HCT116 (cell line): ENCODE measurements around the gene RAB3C.

Source experiments
- SP1 ChIP-seq: IDR thresholded peaks from 2 replicates; pipeline ENCODE4 v1.6.1; 2012; ENCODE audit warnings: low read depth
- ZNF274 ChIP-seq: fragments of 200-500 bp; sonication (Bioruptor generic); IDR thresholded peaks from 2 replicates; pipeline ENCODE4 v1.6.1; 2014; ENCODE audit warnings: mild to moderate bottlenecking, low read depth, low read length, inconsistent platforms
- TF ChIP-seq, protein P1 (sequence below), 3 experiments: fragments of 200-600 bp in 1 of 3; sonication (generic) in 1 of 3; IDR thresholded peaks in 2 of 3; conservative IDR thresholded peaks in 1 of 3; 2 replicates each; pipeline ENCODE4 v1.5.1; 2012 to 2017; ENCODE audit warnings: low read depth in 2 of 3, low read length in 2 of 3, antibody characterized with exemption in 1 of 3, borderline replicate concordance in 1 of 3, control low read depth in 1 of 3, mild to moderate bottlenecking in 1 of 3, mixed read lengths in 1 of 3, mixed run types in 1 of 3, moderate library complexity in 1 of 3; ENCODE audit not compliant: insufficient read depth in 1 of 3

DNA sequence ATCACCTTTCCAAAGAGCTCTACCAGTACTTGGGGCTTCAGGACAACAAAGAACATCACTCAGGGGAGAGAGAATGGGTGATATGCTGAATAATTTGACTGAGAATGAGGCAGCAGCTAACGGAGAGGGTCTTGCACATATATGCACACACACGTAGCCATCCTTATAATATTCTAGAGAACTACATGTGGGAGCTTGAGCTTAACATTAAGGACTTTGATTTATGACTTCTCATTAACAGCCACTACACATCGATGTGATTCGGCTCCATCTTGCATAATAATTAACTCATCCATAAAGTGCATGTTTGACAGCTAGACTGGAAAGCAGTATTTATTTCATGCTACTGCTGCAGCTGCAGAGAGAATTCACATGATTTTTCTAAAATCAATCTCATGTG is 163.4 kb downstream of the RAB3C start:
- TF ChIP-seq, protein P1, sequence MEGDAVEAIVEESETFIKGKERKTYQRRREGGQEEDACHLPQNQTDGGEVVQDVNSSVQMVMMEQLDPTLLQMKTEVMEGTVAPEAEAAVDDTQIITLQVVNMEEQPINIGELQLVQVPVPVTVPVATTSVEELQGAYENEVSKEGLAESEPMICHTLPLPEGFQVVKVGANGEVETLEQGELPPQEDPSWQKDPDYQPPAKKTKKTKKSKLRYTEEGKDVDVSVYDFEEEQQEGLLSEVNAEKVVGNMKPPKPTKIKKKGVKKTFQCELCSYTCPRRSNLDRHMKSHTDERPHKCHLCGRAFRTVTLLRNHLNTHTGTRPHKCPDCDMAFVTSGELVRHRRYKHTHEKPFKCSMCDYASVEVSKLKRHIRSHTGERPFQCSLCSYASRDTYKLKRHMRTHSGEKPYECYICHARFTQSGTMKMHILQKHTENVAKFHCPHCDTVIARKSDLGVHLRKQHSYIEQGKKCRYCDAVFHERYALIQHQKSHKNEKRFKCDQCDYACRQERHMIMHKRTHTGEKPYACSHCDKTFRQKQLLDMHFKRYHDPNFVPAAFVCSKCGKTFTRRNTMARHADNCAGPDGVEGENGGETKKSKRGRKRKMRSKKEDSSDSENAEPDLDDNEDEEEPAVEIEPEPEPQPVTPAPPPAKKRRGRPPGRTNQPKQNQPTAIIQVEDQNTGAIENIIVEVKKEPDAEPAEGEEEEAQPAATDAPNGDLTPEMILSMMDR (IDR thresholded peaks at IDR 0.05 in 2 of 3, conservative IDR thresholded peaks at IDR 0.05 in 1 of 3; ENCODE audit: borderline replicate concordance in 1 of 3, insufficient read depth in 1 of 3, low read depth in 2 of 3, low read length in 2 of 3): no peak
- TF ChIP-seq SP1 (no peak), ZNF274 (no peak)
